Heart left ventricle (tissue), 16 donors: Measurements from ENCODE around the gene C2CD2L. TPM values are rescaled to one million over a fixed set of nuclear protein-coding genes. Genes with fewer than 3 reads are reported as not detected.
A peak's percentile ranks its signal among the peaks of the same experiment; 100 is the strongest.

Experiments used
- ATAC-seq, 4 donors: fragments of 200-7000 bp; cut with Tn5 transposase; one replicate each; pipeline ENCODE4 v1.9.1; 2020 to 2022; ENCODE audit warnings: moderate library complexity in 4 of 4, mild to moderate bottlenecking in 3 of 4, moderate number of reproducible peaks in 1 of 4
- DNase-seq, 5 donors: peaks; one replicate each; pipeline ENCODE4 v3.0.0-alpha.2; 2020
- H3K27ac ChIP-seq, 12 donors: fragments of 200-600 bp; sonication (generic) in 4 of 12; one replicate each; pipeline versions ENCODE4 v1.5.0 to v1.8.0; 2016 to 2022; ENCODE audit warnings: mild to moderate bottlenecking in 2 of 12
- H3K27me3 ChIP-seq, 9 donors: fragments of 200-600 bp; sonication (generic) in 2 of 9; one replicate each; pipeline versions ENCODE4 v1.5.1 to v1.8.0; 2016 to 2022; ENCODE audit warnings: mild to moderate bottlenecking in 3 of 9
- H3K36me3 ChIP-seq, 9 donors: fragments of 200-600 bp; sonication (generic) in 2 of 9; one replicate each; pipeline versions ENCODE4 v1.5.0 to v1.8.0; 2018 to 2022; ENCODE audit warnings: mild to moderate bottlenecking in 2 of 9
- H3K4me1 ChIP-seq, 12 donors: fragments of 200-600 bp; sonication (generic) in 4 of 12; one replicate each; pipeline versions ENCODE4 v1.5.0 to v1.8.0; 2016 to 2022; ENCODE audit warnings: mild to moderate bottlenecking in 3 of 12
- H3K4me3 ChIP-seq, 12 donors: fragments of 200-600 bp; sonication (generic) in 4 of 12; one replicate each; pipeline versions ENCODE4 v1.5.0 to v1.8.0; 2017 to 2022; ENCODE audit warnings: mild to moderate bottlenecking in 9 of 12, moderate library complexity in 4 of 12
- H3K9me3 ChIP-seq, 12 donors: fragments of 200-600 bp; sonication (generic) in 4 of 12; one replicate each; pipeline versions ENCODE4 v1.5.0 to v1.8.0; 2016 to 2022; ENCODE audit warnings: mild to moderate bottlenecking in 1 of 12
- POLR2A ChIP-seq, 2 donors: fragments of 450-650 bp; IDR thresholded peaks; one replicate each; pipeline ENCODE4 v1.6.1; 2017; ENCODE audit warnings: antibody characterized with exemption in 2 of 2, mild to moderate bottlenecking in 2 of 2, moderate library complexity in 2 of 2
- WGBS, 4 donors: extraction: QIAGEN DNeasy Blood & Tissue Kit in 2 of 4; methylation state at CpG; one replicate each; pipeline versions ENCODE4 v1.1.5 to v1.1.7; 2013 to 2018; 5-methylcytosine and 5-hydroxymethylcytosine counted together
- intact Hi-C, 10 donors: fragments of 100-400 bp; cut with DNase I; formaldehyde crosslinking; loops; one replicate each; pipeline versions ENCODE4 v1.11.1 to v1.14.2; 2022
- polyA plus RNA-seq, 2 donors: library from polyadenylated mRNA; stranded (reverse); fragments of 200-250 nt; gene quantifications; one replicate each; pipeline ENCODE4 v1.2.3, GENCODE V29; 2013
- total RNA-seq, 9 donors: library from RNA; depleted of rRNA in 2 of 9; stranded (reverse); fragments of >200 nt in 2 of 9; fragmentation: NEBNext Ultra II Directional in 3 of 9; extraction: Animal tissue kit (Norgen Biotek cat#: 25700) in 3 of 9; gene quantifications; one replicate each; pipeline versions ENCODE4 v1.1.0 to v1.2.4, GENCODE V29; 2016 to 2023
- TF ChIP-seq, protein P1 (sequence below), 12 donors: fragments of 200-600 bp; sonication (generic) in 4 of 12; IDR thresholded peaks; one replicate each; pipeline versions ENCODE4 v1.5.0 to v1.8.0; 2018 to 2022; ENCODE audit warnings: antibody characterized with exemption in 12 of 12, mild to moderate bottlenecking in 5 of 12
- donor health status: ischemic (EF 13 %, LVEDD 7.1; RV severe dilation, severe dysfunction).
- donor health status: healthy with polysubstance abuse.
- donor health status: DM: no; HTN: yes; CAD: no.
- donor health status: DM: no; HTN: no; CAD: no.
- donor health status: ischemic (EF 25% LVEDD 6.9; RV normal size, moderate dysfunction).
- donor health status: ischemic (EF 25% LVEDD 5.7; RV mildly dilated, moderate dysfunction).
- donor health status: healthy.
- donor health status: DM: yes; HTN: yes; CAD: no.
- donor health status: ischemic (EF 35%, LVEDD 5.7; RV mildly dilated, moderate dysfunction).
- donor health status: nonischemic (EF 11% LVEDD 7.7; RV severe dilation, severe dysfunction).
- donor health status: DM: yes; HTN: yes; CAD: no.
- donor health status: PGD.
- donor health status: ischemic (EF 29% LVEDD 5.4; RV normal size, mild dysfunction).
- donor health status: nonischemic (EF 23%, LVEDD 6.1; RV moderate dilation, normal function).

The C2CD2L gene
- total and polyA plus RNA-seq, 11 donors: 6.6 to 18.3 (median 11.2) TPM

DNA sequence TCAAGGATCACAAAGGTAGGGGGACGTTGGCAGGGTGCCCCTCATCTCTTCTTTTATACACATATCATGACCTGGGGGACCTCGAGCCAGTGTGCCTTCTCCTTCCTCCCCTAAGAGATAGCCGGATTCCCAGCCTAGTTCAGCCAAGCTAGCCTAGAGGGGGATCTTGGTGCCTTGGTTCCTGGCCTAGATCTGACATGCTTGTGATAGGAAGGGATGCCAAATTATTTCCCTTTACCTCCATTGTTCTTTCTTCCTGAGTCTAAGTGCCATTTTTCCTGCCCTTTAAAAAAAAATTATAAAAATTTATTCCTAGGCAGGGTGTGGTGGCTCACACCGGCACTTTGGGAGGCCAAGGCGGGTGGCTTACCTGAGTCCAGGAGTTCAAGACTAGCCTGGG, 7.2 kb downstream of the C2CD2L start:
- no peaks in the 10 kb centered on the region for H3K27me3 ChIP-seq
- ATAC-seq (no peak), DNase-seq (no peak)
- intact Hi-C loops: loop anchor here in 1 of 10 donors (10.0 kb wide), 1 partner anchor 200 kb away; the partner anchor contains the start of gene MCAM
- 78 to 84% (median 82%) methylated on average over 5 of the region's 5 CpGs for WGBS, 4 donors
- H3K4me1 ChIP-seq: peaks cover 0 to 43% (median 2%) of the 10 kb centered on the region in 12 donors
- H3K27ac ChIP-seq: peak overlapping the region in 2 of 12 donors; percentile 9 to 91
- H3K4me3 ChIP-seq: no peak overlapping the region
- H3K36me3 ChIP-seq: peaks cover 0 to 80% (median 59%) of the 10 kb centered on the region in 9 donors
- no peaks in the 10 kb centered on the region for H3K9me3 ChIP-seq
- TF ChIP-seq, protein P1, sequence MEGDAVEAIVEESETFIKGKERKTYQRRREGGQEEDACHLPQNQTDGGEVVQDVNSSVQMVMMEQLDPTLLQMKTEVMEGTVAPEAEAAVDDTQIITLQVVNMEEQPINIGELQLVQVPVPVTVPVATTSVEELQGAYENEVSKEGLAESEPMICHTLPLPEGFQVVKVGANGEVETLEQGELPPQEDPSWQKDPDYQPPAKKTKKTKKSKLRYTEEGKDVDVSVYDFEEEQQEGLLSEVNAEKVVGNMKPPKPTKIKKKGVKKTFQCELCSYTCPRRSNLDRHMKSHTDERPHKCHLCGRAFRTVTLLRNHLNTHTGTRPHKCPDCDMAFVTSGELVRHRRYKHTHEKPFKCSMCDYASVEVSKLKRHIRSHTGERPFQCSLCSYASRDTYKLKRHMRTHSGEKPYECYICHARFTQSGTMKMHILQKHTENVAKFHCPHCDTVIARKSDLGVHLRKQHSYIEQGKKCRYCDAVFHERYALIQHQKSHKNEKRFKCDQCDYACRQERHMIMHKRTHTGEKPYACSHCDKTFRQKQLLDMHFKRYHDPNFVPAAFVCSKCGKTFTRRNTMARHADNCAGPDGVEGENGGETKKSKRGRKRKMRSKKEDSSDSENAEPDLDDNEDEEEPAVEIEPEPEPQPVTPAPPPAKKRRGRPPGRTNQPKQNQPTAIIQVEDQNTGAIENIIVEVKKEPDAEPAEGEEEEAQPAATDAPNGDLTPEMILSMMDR (IDR thresholded peaks at IDR 0.05): no peak
- TF ChIP-seq POLR2A (IDR thresholded peaks at IDR 0.05): no peak

DNA sequence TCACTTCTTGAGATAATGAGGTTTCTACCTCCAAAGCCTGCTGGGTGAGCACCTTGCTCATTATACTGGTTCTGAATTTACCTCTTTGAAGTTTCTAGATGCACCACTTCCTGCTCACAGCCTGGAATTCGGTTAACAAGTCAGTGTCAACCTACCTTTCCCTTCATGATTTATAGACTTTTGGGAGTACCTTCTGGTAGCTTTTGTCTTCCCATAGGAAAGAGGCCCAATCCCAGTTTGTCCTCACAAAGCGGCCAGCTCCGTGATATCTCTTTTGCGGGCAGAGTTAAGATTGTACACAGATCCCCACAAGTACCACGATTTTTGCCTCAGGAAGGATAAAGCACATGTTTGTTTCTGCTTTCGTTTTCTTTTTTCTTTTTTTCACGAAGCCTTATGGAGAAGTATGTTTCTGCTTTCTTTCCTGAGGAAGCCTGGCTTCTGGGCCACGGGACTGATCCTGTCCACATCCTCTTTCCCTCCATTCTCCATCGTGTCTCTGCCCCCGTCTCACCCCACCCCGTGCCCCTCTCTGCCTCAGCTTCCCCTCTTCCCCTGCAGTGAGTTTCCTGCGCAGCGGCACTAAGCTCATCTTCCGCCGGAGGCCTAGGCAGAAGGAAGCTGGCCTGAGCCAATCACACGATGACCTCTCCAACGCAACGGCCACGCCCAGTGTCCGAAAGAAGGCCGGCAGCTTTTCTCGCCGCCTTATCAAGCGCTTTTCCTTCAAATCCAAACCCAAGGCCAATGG, 8.5 kb downstream of the C2CD2L start:
- Histone ChIP-seq H3K4me3 (peak overlapping the region in 2 of 12 donors; percentile 23 to 37), H3K36me3 (peaks cover 0 to 71% (median 57%) of the 10 kb centered on the region in 9 donors), H3K4me1 (peaks cover 0 to 34% (median 3%) of the 10 kb centered on the region in 12 donors), H3K27me3 (no peaks in the 10 kb centered on the region), H3K9me3 (no peaks in the 10 kb centered on the region), H3K27ac (peak overlapping the region in 5 of 12 donors; percentile 3 to 91 (median 42))
- TF ChIP-seq, protein P1 (IDR thresholded peaks at IDR 0.05): no peak
- TF ChIP-seq POLR2A (IDR thresholded peaks at IDR 0.05): no peak
- intact Hi-C loops: loop anchor here in 1 of 10 donors (10.0 kb wide), 1 partner anchor 199 kb away; the partner anchor contains the start of gene MCAM
- WGBS, 4 donors: 71 to 76% (median 73%) methylated on average over 24 of the region's 24 CpGs
- DNase-seq: peak; percentile 58 to 80 (median 65)
- peak; percentile 37 to 72 (median 59) for ATAC-seq

DNA sequence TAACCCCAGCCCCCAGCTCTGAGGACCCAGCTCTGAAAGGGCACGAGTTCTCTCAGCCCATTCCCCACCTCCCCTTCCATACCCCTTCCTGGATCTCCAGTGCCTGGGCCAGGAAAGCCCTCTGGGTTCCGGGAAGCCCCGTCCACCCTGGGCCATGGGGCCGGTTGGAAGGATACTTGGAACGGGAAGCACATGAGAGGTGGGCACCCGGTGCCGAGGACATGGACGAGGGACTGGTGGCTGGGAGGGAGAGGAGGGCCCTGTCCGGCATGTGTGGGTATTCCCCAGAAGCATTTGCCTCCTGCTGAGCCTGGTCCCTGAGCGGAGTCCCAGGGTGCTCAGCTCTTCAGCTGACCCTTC, 9.1 kb downstream of the C2CD2L start:
- H3K27me3 ChIP-seq: no peaks in the 10 kb centered on the region
- intact Hi-C loops: loop anchor here in 1 of 10 donors (10.0 kb wide), 1 partner anchor 199 kb away; the partner anchor contains the start of gene MCAM
- H3K4me1 ChIP-seq: peaks cover 0 to 37% (median 5%) of the 10 kb centered on the region in 12 donors
- TF ChIP-seq, protein P1 (IDR thresholded peaks at IDR 0.05): no peak
- no peak for TF ChIP-seq POLR2A (IDR thresholded peaks at IDR 0.05)
- peaks cover 0 to 65% (median 52%) of the 10 kb centered on the region in 9 donors for H3K36me3 ChIP-seq
- H3K27ac ChIP-seq: peak overlapping the region in 4 of 12 donors; percentile 17 to 91 (median 45)
- no peak for DNase-seq
- H3K4me3 ChIP-seq: peak overlapping the region in 2 of 12 donors; percentile 19 to 37
- no peaks in the 10 kb centered on the region for H3K9me3 ChIP-seq
- WGBS, 4 donors: 83 to 87% (median 86%) methylated on average over 10 of the region's 10 CpGs
- no peak for ATAC-seq

DNA sequence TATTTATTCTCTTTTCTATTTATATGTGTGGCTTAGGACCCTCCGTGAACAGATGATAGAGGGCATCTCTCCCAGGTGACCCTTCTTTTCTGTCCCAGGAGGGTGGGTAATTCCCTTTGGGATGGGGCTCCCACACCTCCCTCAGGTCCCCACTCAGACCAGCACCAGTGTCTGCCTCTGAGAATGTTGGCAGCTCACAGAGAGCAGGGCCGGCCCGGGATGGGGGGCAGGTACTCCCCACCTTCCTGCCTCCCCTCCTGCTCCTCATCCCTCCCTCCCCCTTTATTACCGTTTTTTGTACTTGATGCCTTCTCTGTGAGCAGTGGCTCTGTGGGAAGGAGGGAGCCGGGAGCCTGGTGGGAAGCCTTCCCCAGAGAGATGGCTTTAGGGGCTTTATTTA, 9.5 kb downstream of the C2CD2L start:
- TF ChIP-seq, protein P1 (IDR thresholded peaks at IDR 0.05): no peak
- no peak for TF ChIP-seq POLR2A (IDR thresholded peaks at IDR 0.05)
- no peak for DNase-seq
- H3K4me1 ChIP-seq: peaks cover 0 to 37% (median 5%) of the 10 kb centered on the region in 12 donors
- peak overlapping the region in 1 of 12 donors; percentile 37 for H3K4me3 ChIP-seq
- H3K27ac ChIP-seq: peak overlapping the region in 2 of 12 donors; percentile 17 to 91
- no peaks in the 10 kb centered on the region for H3K27me3 ChIP-seq
- intact Hi-C loops: loop anchor here in 1 of 10 donors (10.0 kb wide), 1 partner anchor 198 kb away; the partner anchor contains the start of gene MCAM
- 68 to 77% (median 69%) methylated on average over 5 of the region's 5 CpGs for WGBS, 4 donors
- ATAC-seq: no peak
- H3K9me3 ChIP-seq: no peaks in the 10 kb centered on the region
- peaks cover 0 to 61% (median 48%) of the 10 kb centered on the region in 9 donors for H3K36me3 ChIP-seq
